Inflammatory macrophage treated with lipopolysaccharide for 1 hour (primary cell): ENCODE results near the gene CSRP1.
A peak's percentile ranks its signal among the peaks of the same experiment; 100 is the strongest.
"Not testable (repeated sequence)": the region's sequence is repeated elsewhere in the genome, so short reads cannot be mapped to it uniquely, and the experiment has no call there.

Experiments used
- DNase-seq, 2 donors: peaks; one replicate each; pipeline ENCODE4 v3.0.0-alpha.2; 2020 to 2022

The CSRP1 gene

GRCh38 chr1:201475915-201476669 lies 30.8 kb downstream of the CSRP1 start:
- DNase-seq, result no peak

GRCh38 chr1:201475130-201475529 lies 31.8 kb downstream of the CSRP1 start:
- DNase-seq, result no peak

GRCh38 chr1:201473296-201473695 lies 33.6 kb downstream of the CSRP1 start:
- DNase-seq, result no peak

GRCh38 chr1:201472321-201472720 lies 34.6 kb downstream of the CSRP1 start:
- not testable (repeated sequence) for DNase-seq

- no peak for DNase-seq
Measured at GRCh38 chr1:201471772-201472171, 35.2 kb downstream of the CSRP1 start.

GRCh38 chr1:201470581-201470980 lies 36.3 kb downstream of the CSRP1 start:
- DNase-seq, result no peak

- DNase-seq, result no peak
Measured at GRCh38 chr1:201469645-201470074, 37.3 kb downstream of the CSRP1 start.

- peak; percentile 31 to 73 for DNase-seq
Measured at GRCh38 chr1:201468844-201469644, 37.9 kb downstream of the CSRP1 start, which contains the start of gene PHLDA3. Gene PHLDA3 (minus strand): TSS chr1:201469188. CDS start chr1:201468786, 402 bp downstream.

GRCh38 chr1:201468501-201468843 lies 38.5 kb downstream of the CSRP1 start:
- peak; percentile 43 to 50 for DNase-seq

GRCh38 chr1:201466492-201466891 lies 40.4 kb downstream of the CSRP1 start:
- DNase-seq, result peak; percentile 53 to 92

- DNase-seq, result no peak
Measured at GRCh38 chr1:201465698-201466290, 41.1 kb downstream of the CSRP1 start.

GRCh38 chr1:201463071-201463552 lies 43.8 kb downstream of the CSRP1 start:
- DNase-seq, result peak in 1 of 2 donors; percentile 48

GRCh38 chr1:201461645-201462441 lies 45.1 kb downstream of the CSRP1 start:
- DNase-seq, result peak; percentile 54 to 92

GRCh38 chr1:201460814-201461644 lies 45.9 kb downstream of the CSRP1 start:
- DNase-seq, result peak; percentile 59 to 91

GRCh38 chr1:201459775-201460174 lies 47.1 kb downstream of the CSRP1 start:
- peak in 1 of 2 donors; percentile 29 for DNase-seq

- DNase-seq, result no peak
Measured at GRCh38 chr1:201459052-201459451, 47.9 kb downstream of the CSRP1 start.

- peak in 1 of 2 donors; percentile 68 for DNase-seq
Measured at GRCh38 chr1:201457508-201457960, 49.4 kb downstream of the CSRP1 start.

GRCh38 chr1:201456499-201457309 lies 50.2 kb downstream of the CSRP1 start:
- peak; percentile 75 to 94 for DNase-seq

- DNase-seq, result no peak
Measured at GRCh38 chr1:201455098-201455497, 51.8 kb downstream of the CSRP1 start.

GRCh38 chr1:201454608-201455007 lies 52.3 kb downstream of the CSRP1 start:
- DNase-seq, result peak in 1 of 2 donors; percentile 30
